H7 (cell line): ENCODE results near the gene DNM2. TPM values are rescaled to one million over a fixed set of nuclear protein-coding genes. Genes with fewer than 3 reads are reported as not detected.

Experiments used
- DNase-seq: peaks from one replicate; pipeline ENCODE4 v3.0.0; 2012
- H3K27me3 ChIP-seq: 2 replicates; pipeline ENCODE4 v1.6.0; 2011; ENCODE audit warnings: mild to moderate bottlenecking, low read length; ENCODE audit not compliant: control insufficient read depth, insufficient read depth
- H3K36me3 ChIP-seq: replicated peaks from 2 replicates; pipeline ENCODE4 v1.5.1; 2011; ENCODE audit warnings: low read length; ENCODE audit not compliant: control insufficient read depth, insufficient read depth
- H3K4me3 ChIP-seq: 2 replicates; pipeline ENCODE4 v1.5.1; 2011; ENCODE audit warnings: low read depth, mild to moderate bottlenecking, control low read depth, low read length, moderate library complexity; ENCODE audit not compliant: insufficient read depth
- total RNA-seq: library from RNA; depleted of rRNA; stranded (reverse); fragments of >200 nt; shearing (Covaris generic); gene quantifications from 2 replicates; pipeline ENCODE4 v1.2.3, GENCODE V29; 2014

The DNM2 gene
- total RNA-seq, 1 experiment from 2014 or later: 77.6 TPM

- no peak for DNase-seq
- H3K36me3 ChIP-seq: peaks cover 3% of the 10 kb centered on the region
- no peaks in the 10 kb centered on the region for H3K27me3 ChIP-seq
- H3K4me3 ChIP-seq: no peak overlapping the region
Measured at GRCh38 chr19:10812902-10813404, 95.1 kb downstream of the DNM2 start.

- Histone ChIP-seq H3K4me3 (no peak overlapping the region), H3K27me3 (no peaks in the 10 kb centered on the region), H3K36me3 (peaks cover 4% of the 10 kb centered on the region)
- DNase-seq: no peak
Measured at GRCh38 chr19:10815007-10815536, 97.2 kb downstream of the DNM2 start.

GRCh38 chr19:10815969-10816644 lies 98.2 kb downstream of the DNM2 start:
- DNase-seq: no peak
- no peak overlapping the region for H3K4me3 ChIP-seq
- no peaks in the 10 kb centered on the region for H3K27me3 ChIP-seq

GRCh38 chr19:10816691-10817090 lies 98.8 kb downstream of the DNM2 start:
- no peak for DNase-seq
- Histone ChIP-seq H3K27me3 (no peaks in the 10 kb centered on the region), H3K4me3 (no peak overlapping the region), H3K36me3 (peaks cover 8% of the 10 kb centered on the region)

More at GRCh38 chr19:10815969-10816644, 98.2 kb downstream of the DNM2 start:
- peaks cover 8% of the 10 kb centered on the region for H3K36me3 ChIP-seq

DNA sequence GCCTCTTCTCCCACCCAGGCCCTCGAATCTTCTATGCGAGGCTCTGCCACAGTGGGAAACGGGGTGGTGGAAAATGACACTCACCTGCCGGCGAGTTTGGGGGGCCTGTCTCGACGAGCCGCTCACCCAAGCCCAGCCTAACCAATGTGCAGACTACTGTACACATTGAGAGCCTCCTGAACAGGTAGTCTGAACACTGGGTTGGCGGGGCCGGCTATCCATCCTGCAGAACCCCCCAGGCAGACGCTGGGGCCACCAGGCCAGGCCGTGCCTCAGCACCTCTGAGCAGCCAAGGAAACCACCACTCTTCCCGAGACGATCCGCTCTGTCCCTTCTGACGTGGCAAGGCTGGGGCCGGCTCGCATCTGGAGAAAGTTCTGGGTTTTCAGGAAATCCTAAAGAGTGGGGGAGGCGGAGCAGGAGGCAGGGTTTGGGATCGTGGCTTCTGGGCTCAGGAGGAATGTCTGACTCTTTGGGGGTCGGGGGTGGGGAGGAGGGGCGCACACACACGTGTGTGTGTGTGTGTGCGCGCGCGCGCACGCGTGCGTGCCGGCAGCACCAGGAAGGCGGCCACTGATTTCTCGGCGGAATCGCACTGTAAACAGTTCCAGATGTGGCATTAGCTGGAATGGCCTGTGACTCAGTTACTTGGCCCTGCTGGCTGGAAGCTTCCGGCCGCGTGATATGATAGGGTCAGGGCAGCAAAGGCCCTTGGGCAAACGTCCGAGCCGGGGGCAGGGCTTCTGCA lies 99.6 kb downstream of the DNM2 start:
- no peak overlapping the region for H3K4me3 ChIP-seq

DNA sequence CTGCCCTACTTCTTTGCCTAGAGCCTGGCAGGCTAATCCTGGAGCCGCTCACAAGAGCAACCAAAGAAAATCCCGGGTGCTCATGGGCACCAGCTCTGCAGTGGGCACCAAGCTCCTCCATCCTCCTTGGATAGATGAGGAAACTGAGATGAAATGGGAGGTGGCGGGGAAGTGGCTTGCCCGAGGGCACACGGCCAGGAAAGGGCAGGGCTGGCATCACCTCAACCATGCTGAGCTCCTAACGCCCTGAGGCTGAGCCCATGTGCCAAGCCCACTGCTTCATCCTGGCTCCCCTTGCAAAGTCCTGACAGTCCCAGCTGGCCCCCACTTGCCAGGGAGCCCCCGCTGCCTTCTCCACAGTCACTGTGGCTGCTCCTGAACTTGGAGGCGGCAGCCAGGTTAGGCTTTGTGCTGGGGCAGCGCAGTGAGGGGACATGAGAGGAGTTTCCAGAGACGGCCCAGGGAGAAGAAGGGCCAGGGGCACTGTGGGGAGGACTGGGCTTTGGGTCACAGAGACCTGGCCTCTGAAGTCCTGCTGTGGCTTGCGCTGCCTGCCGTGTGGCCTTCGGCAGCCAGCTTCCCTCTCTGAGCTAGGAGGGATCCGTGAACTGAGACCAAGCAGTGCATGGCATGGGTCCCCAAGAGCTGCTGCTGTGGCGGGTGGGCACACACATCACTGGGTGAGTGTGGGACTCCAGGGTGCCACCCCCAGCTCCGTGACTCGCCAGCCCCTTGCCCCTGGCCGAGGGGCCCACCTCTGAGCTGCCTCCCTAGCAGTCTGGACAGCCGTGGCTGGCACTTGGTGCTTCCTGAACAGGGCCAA lies 100.6 kb downstream of the DNM2 start:
- no peaks in the 10 kb centered on the region for H3K27me3 ChIP-seq
- no peak overlapping the region for H3K4me3 ChIP-seq
- no peak for DNase-seq

More for the DNA sequence above, 99.6 kb downstream of the DNM2 start:
- Histone ChIP-seq H3K36me3 (peaks cover 11% of the 10 kb centered on the region), H3K27me3 (no peaks in the 10 kb centered on the region)
- DNase-seq: no peak

DNA sequence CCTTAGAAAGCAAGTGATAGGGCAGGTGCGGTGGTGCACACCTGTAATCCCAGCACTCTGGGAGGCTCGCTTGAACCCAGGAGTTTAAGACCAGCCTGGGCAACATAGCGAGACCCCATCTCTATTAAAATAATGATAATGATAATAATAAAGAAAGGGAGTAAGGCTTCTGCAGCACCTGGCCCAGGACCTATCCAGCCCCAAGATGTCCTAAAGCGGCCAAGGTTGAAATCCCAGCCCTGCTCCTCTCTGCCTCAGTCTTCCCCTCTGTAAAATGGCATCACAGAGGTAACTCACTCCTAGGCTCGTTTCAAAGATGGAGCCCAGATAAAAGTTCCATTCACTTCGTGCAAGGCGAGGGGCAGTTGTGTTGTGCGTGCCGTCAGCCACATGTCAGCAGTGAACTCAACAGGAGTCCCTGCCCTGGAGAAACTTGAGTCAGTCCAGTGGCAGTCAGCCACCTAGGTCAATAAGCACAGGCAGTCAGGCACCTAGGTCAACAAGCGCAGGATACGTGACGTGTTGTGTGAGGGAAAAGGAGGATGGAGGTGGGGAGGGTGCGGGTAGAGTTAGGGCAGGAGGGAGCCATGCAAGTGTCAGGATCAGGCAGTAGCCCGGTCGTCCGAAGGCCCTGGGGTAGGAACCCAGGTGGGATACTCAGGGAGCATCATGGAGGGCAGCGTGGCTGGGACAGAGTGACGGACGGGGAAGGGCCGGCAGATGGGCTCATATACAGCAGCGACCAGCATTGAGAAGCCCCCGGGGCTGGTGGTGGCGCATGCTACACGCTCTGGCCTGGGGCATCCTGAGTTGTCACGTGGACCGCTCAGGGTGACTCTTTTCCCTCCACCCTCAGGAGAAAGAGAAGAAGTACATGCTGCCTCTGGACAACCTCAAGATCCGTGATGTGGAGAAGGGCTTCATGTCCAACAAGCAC lies 101.5 kb downstream of the DNM2 start:
- Histone ChIP-seq H3K4me3 (no peak overlapping the region), H3K27me3 (no peaks in the 10 kb centered on the region), H3K36me3 (peaks cover 16% of the 10 kb centered on the region)
- no peak for DNase-seq

More for the DNA sequence above, 100.6 kb downstream of the DNM2 start:
- peaks cover 11% of the 10 kb centered on the region for H3K36me3 ChIP-seq

GRCh38 chr19:10820173-10820572 lies 102.3 kb downstream of the DNM2 start:
- peak; percentile 80 for DNase-seq
- Histone ChIP-seq H3K4me3 (no peak overlapping the region), H3K36me3 (peaks cover 20% of the 10 kb centered on the region), H3K27me3 (no peaks in the 10 kb centered on the region)

GRCh38 chr19:10823690-10824089 lies 105.8 kb downstream of the DNM2 start:
- no peaks in the 10 kb centered on the region for H3K27me3 ChIP-seq
- peak; percentile 30 for DNase-seq
- no peak overlapping the region for H3K4me3 ChIP-seq
- H3K36me3 ChIP-seq: peaks cover 24% of the 10 kb centered on the region

GRCh38 chr19:10826231-10826630 lies 108.4 kb downstream of the DNM2 start:
- DNase-seq: peak; percentile 21
- H3K27me3 ChIP-seq: no peaks in the 10 kb centered on the region
- no peak overlapping the region for H3K4me3 ChIP-seq
- peaks cover 18% of the 10 kb centered on the region for H3K36me3 ChIP-seq

DNA sequence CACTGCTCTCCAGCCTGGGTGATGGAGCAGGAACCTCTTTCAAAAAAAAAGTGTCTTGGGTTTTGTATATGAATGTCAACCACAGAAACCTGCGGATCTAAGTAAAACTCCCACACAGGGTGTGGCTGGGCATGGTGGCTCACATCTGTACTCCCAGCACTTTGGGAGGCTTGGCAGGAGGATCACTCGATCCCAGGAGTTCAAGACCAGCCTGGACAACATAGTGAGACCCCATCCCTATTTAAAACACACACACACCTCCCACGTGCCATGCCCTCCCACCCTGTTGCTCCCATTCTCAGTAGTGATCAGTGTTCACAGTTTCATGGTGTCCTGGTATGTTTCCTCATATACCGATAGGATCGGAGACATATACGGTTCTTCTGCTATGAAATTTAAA lies 109.0 kb downstream of the DNM2 start:
- H3K36me3 ChIP-seq: peaks cover 17% of the 10 kb centered on the region
- DNase-seq: no peak
- H3K27me3 ChIP-seq: no peaks in the 10 kb centered on the region
- H3K4me3 ChIP-seq: no peak overlapping the region

GRCh38 chr19:10828981-10829821 lies 111.3 kb downstream of the DNM2 start:
- peaks cover 17% of the 10 kb centered on the region for H3K36me3 ChIP-seq
- H3K27me3 ChIP-seq: no peaks in the 10 kb centered on the region
- peak; percentile 82 for DNase-seq
- H3K4me3 ChIP-seq: no peak overlapping the region

DNA sequence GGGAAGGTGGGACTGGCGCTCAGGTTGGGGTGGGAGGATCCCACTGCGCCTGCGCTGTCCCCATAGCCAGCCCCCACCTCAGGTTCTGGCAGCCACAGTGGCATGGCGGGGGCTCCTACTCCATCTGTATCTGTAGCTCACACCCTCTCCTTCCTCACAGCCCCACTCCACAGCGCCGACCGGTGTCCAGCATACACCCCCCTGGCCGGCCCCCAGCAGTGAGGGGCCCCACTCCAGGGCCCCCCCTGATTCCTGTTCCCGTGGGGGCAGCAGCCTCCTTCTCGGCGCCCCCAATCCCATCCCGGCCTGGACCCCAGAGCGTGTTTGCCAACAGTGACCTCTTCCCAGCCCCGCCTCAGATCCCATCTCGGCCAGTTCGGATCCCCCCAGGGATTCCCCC lies 112.1 kb downstream of the DNM2 start:
- H3K36me3 ChIP-seq: peaks cover 13% of the 10 kb centered on the region
- no peaks in the 10 kb centered on the region for H3K27me3 ChIP-seq
- peak; percentile 55 for DNase-seq
- H3K4me3 ChIP-seq: no peak overlapping the region
